Breast epithelium (tissue), 3 donors: ENCODE results near the gene ANXA4.

Experiments used
- POLR2A ChIP-seq: fragments of 450-650 bp; IDR thresholded peaks from one replicate; pipeline ENCODE4 v1.6.1; 2016; ENCODE audit warnings: antibody characterized with exemption, mild to moderate bottlenecking, moderate library complexity
- POLR2AphosphoS5 ChIP-seq, 3 donors: sonication (generic); formaldehyde crosslinking; IDR thresholded peaks; one replicate each; pipeline ENCODE4 v1.6.1; 2017; ENCODE audit warnings: antibody characterized with exemption in 3 of 3
- TF ChIP-seq, protein P1 (sequence below), 3 donors: fragments of 450-650 bp; IDR thresholded peaks; one replicate each; pipeline ENCODE4 v1.5.1; 2016 to 2017; ENCODE audit warnings: antibody characterized with exemption in 3 of 3, mild to moderate bottlenecking in 3 of 3, moderate library complexity in 3 of 3

DNA sequence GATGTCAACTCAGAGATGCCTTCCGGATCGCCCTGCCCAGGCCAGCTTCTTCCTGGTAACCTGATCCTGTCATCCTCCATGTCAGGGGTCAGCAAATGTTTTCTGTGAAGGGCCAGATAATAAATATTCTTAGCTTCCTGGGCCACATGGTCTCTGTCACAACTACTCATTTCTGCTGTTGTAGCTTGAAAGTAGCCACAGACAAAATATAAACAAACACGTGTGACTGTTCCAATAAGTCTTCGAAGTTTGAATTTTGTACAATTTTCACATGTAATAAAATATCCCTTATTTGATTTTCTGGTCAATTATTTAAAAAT lies 35.8 kb downstream of the ANXA4 start:
- TF ChIP-seq, protein P1, sequence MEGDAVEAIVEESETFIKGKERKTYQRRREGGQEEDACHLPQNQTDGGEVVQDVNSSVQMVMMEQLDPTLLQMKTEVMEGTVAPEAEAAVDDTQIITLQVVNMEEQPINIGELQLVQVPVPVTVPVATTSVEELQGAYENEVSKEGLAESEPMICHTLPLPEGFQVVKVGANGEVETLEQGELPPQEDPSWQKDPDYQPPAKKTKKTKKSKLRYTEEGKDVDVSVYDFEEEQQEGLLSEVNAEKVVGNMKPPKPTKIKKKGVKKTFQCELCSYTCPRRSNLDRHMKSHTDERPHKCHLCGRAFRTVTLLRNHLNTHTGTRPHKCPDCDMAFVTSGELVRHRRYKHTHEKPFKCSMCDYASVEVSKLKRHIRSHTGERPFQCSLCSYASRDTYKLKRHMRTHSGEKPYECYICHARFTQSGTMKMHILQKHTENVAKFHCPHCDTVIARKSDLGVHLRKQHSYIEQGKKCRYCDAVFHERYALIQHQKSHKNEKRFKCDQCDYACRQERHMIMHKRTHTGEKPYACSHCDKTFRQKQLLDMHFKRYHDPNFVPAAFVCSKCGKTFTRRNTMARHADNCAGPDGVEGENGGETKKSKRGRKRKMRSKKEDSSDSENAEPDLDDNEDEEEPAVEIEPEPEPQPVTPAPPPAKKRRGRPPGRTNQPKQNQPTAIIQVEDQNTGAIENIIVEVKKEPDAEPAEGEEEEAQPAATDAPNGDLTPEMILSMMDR (IDR thresholded peaks at IDR 0.05), result no peak
- TF ChIP-seq POLR2AphosphoS5 (IDR thresholded peaks at IDR 0.05) (no peak), POLR2A (no peak)
